Kidney (tissue), 14 donors: Measurements from ENCODE around the gene IL17A. TPM values are rescaled to one million over a fixed set of nuclear protein-coding genes. Genes with fewer than 3 reads are reported as not detected.

ENCODE experiments used
- DNase-seq, 5 donors: peaks; one replicate each; pipeline ENCODE4 v3.0.0-alpha.2; 2013 to 2020
- FAIRE-seq: peaks from 2 replicates; lab custom pipeline; 2012; peaks lifted over from hg19 to GRCh38; lab: Jason Lieb, UNC
- H3K27ac ChIP-seq, 2 donors: one replicate each; pipeline ENCODE4 v1.7.0; 2013; ENCODE audit warnings: low read depth in 2 of 2, low read length in 2 of 2, inconsistent platforms in 1 of 2
- H3K27me3 ChIP-seq: one replicate; pipeline ENCODE4 v1.7.1; 2013; ENCODE audit warnings: low read length, inconsistent platforms; ENCODE audit not compliant: control insufficient read depth, insufficient read depth
- H3K36me3 ChIP-seq, 3 donors: one replicate each; pipeline versions ENCODE4 v1.7.0 to v1.7.1; 2013; ENCODE audit warnings: low read length in 3 of 3, control low read depth in 1 of 3, inconsistent platforms in 1 of 3; ENCODE audit not compliant: insufficient read depth in 3 of 3, control insufficient read depth in 2 of 3
- H3K4me1 ChIP-seq, 3 donors: one replicate each; pipeline versions ENCODE4 v1.7.0 to v1.7.1; 2013; ENCODE audit warnings: low read length in 3 of 3, inconsistent platforms in 1 of 3, low read depth in 1 of 3; ENCODE audit not compliant: control insufficient read depth in 2 of 3, insufficient read depth in 2 of 3
- H3K4me3 ChIP-seq, 3 donors: one replicate each; pipeline versions ENCODE4 v1.7.0 to v1.8.1; 2013; ENCODE audit warnings: low read length in 3 of 3, control low read depth in 1 of 3, inconsistent platforms in 1 of 3
- H3K9ac ChIP-seq, 3 donors: one replicate each; pipeline versions ENCODE4 v1.7.0 to v1.7.1; 2013; ENCODE audit warnings: low read length in 3 of 3, control low read depth in 1 of 3, inconsistent platforms in 1 of 3
- H3K9me3 ChIP-seq, 3 donors: one replicate each; pipeline versions ENCODE4 v1.7.0 to v1.7.1; 2013; ENCODE audit warnings: low read length in 3 of 3, control low read depth in 1 of 3, inconsistent platforms in 1 of 3; ENCODE audit not compliant: control insufficient read depth in 2 of 3, insufficient read depth in 1 of 3
- CTCF ChIP-seq: IDR thresholded peaks from 3 replicates; pipeline ENCODE4 v1.5.1; 2012; ENCODE audit warnings: mild to moderate bottlenecking, moderate library complexity, borderline replicate concordance; ENCODE audit not compliant: insufficient read depth; ENCODE audit errors: extremely low read depth
- intact Hi-C: fragments of 100-400 bp; cut with DNase I; formaldehyde crosslinking; loops from one replicate; pipeline ENCODE4 v1.11.1; 2022
- microRNA-seq: library from miRNA; unstranded; fragments of <30 nt; microRNA quantifications from one replicate; pipeline ENCODE4 v1.2.0, GENCODE V29; 2020
- polyA plus RNA-seq: library from polyadenylated mRNA; stranded (reverse); fragments of 350-450 nt; fragmentation: Illumina TruSeq; extraction: RNeasy Lipid Tissue Mini Kit (QIAGEN cat#74804); gene quantifications from one replicate; pipeline ENCODE4 v1.2.3, GENCODE V29; 2014; ENCODE audit warnings: low read depth, low replicate concordance; ENCODE audit not compliant: insufficient read depth
- total RNA-seq: library from RNA; stranded (reverse); fragmentation: NEBNext Ultra II Directional; extraction: Animal tissue kit (Norgen Biotek cat#: 25700); gene quantifications from one replicate; pipeline ENCODE4 v1.2.1, GENCODE V29; 2021
- donor health status: control.
- donor health status: control.
- donor health status: control.
- donor health status: control.
- donor health status: control.
- donor health status: DM: yes; HTN: yes; CAD: no.
- donor health status: Normal renal cell carcinoma (clear cell type).

The IL17A gene
- total and polyA plus RNA-seq, 2 donors from 2014 or later: not detected

- H3K9me3 ChIP-seq: no peaks in the 10 kb centered on the region
- peak overlapping the region in 1 of 3 donors; percentile 27 for H3K4me3 ChIP-seq
- H3K9ac ChIP-seq: no peak overlapping the region
- DNase-seq (peak in 4 of 5 donors; percentile 67 to 95 (median 85)), FAIRE-seq (peak; percentile 17)
- intact Hi-C loops: no loop called here
- no peak overlapping the region for H3K27ac ChIP-seq
- no peaks in the 10 kb centered on the region for H3K36me3 ChIP-seq
- TF ChIP-seq CTCF: peak; percentile 74
- H3K27me3 ChIP-seq: no peaks in the 10 kb centered on the region
- H3K4me1 ChIP-seq: peaks cover 0 to 5% (median 2%) of the 10 kb centered on the region in 3 donors
Measured at GRCh38 chr6:52233975-52234823, 48.0 kb downstream of the IL17A start.

Small RNA genes lying within 50 kb of the gene (microRNA-seq; reads per million reads assigned to microRNA genes)
- gene MIR133B: not detected
- 5.1 reads per million, percentile 9 among the genes with 10 or more reads in this experiment for gene MIR206

Other genes with a start within 250 kb of the IL17A start
- 77.5 TPM for gene PKHD1, start 98.8 kb upstream of the IL17A start, total RNA-seq
- 6.0 TPM for gene PKHD1, start 98.8 kb upstream of the IL17A start, polyA plus RNA-seq
- not detected for gene IL17F, start 58.1 kb downstream of the IL17A start, total RNA-seq
- gene IL17F, start 58.1 kb downstream of the IL17A start, polyA plus RNA-seq: not detected
- gene MCM3, start 98.4 kb downstream of the IL17A start, total RNA-seq: 40.9 TPM
- 19.7 TPM for gene MCM3, start 98.4 kb downstream of the IL17A start, polyA plus RNA-seq
- 7.5 TPM for gene PAQR8, start 175.8 kb downstream of the IL17A start, total RNA-seq
- gene PAQR8, start 175.8 kb downstream of the IL17A start, polyA plus RNA-seq: 5.9 TPM
- gene EFHC1, start 234.0 kb downstream of the IL17A start, total RNA-seq: 33.9 TPM
- gene EFHC1, start 234.0 kb downstream of the IL17A start, polyA plus RNA-seq: 25.4 TPM